ENCODE results near the gene FAF2.

FAF2 gene

DNA sequence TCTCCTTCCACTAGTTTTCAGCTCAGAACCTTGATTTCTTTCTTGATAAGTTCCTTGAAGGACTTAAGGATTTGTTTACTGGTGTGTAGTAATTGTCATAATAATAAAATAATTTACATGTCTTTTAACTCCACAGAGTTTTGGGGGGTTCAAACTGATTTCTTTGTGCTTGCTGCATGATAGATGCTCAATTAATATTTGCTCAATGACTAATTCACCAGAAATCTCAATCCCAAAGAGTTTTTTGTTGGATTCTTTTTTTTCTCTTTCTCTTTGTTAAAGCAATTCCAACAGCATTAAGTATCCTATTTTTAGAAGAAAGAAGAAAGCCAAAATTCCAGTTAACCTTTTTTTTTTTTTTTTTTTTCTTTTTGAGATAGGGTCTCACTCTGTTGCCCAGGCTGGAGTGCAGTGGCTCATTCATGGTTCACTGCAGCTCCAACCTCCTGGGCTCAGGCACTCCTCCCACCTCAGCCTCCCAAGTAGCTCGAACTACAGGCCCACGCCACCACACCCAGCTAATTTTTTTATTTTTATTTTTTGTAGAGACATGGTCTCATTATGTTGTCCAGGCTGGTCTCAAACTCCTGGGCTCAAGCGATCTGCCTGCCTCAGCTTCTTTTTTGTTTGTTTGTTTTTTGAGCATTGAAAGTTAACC, 10.8 kb downstream of the FAF2 start:
- H3K4me3 ChIP-seq (replicated peaks in 1 of 2; ENCODE audit: low read depth in 2 of 2, low read length in 2 of 2), result no peak overlapping the region
- TF ChIP-seq, protein P1, sequence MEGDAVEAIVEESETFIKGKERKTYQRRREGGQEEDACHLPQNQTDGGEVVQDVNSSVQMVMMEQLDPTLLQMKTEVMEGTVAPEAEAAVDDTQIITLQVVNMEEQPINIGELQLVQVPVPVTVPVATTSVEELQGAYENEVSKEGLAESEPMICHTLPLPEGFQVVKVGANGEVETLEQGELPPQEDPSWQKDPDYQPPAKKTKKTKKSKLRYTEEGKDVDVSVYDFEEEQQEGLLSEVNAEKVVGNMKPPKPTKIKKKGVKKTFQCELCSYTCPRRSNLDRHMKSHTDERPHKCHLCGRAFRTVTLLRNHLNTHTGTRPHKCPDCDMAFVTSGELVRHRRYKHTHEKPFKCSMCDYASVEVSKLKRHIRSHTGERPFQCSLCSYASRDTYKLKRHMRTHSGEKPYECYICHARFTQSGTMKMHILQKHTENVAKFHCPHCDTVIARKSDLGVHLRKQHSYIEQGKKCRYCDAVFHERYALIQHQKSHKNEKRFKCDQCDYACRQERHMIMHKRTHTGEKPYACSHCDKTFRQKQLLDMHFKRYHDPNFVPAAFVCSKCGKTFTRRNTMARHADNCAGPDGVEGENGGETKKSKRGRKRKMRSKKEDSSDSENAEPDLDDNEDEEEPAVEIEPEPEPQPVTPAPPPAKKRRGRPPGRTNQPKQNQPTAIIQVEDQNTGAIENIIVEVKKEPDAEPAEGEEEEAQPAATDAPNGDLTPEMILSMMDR (IDR thresholded peaks at IDR 0.05; ENCODE audit: low read depth, low read length), result no peak
- no peak for DNase-seq (ENCODE audit: low read depth in 2 of 2)

DNA sequence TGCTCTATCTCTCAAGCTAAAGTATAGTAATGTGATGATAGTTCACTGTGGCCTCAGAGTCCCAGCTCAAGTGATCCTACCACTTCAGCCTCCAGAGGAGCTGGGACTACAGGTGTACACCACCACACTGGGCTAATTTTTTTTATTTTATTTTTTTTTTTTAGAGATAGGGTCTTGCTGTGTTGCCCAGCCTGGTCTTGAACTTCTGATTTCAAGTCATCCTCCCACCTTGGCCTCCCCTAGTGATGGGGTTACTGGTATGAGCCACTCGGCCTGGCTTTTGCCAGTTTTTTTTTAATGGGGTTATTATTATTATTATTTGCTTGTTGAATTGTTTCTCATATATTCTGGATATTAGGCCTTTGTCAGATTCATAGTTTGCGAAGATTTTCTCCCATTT, 13.2 kb downstream of the FAF2 start:
- DNase-seq (ENCODE audit: low read depth in 2 of 2), result no peak
- TF ChIP-seq, protein P1 (IDR thresholded peaks at IDR 0.05; ENCODE audit: low read depth, low read length), result no peak
- no peak overlapping the region for H3K4me3 ChIP-seq (replicated peaks in 1 of 2; ENCODE audit: low read depth in 2 of 2, low read length in 2 of 2)

DNA sequence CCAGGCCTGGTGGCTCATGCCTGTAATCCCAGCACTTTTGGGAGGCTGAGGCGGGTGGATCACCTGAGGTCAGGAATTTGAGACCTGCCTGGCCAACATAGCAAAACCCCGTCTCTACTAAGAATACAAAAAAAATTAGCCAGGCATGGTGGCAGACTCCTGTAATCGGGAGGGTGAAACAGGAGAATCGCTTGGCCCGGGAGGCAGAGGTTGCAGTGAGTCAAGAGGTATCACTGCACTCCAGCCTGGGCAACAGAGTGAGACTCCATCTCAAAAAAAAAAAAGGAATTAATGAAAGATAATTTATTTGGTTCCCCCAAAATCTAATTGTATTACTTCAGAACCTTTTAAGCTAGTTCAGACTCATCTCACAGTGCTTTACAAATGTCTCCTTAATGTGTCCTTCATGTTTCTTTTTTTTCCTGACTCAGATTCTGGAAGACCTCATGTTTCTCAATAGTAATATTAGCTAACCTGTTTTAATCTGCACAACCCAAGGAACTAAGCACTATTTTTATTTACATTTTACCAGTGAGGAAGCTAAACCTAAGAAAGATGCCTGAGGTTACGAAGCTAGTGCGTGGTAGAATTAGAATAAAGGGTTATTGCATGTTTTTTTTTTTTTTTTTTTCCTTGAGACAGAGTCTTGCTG, 15.1 kb downstream of the FAF2 start:
- TF ChIP-seq, protein P1 (IDR thresholded peaks at IDR 0.05; ENCODE audit: low read depth, low read length), result no peak
- no peak for DNase-seq (ENCODE audit: low read depth in 2 of 2)
- H3K4me3 ChIP-seq (replicated peaks in 1 of 2; ENCODE audit: low read depth in 2 of 2, low read length in 2 of 2), result no peak overlapping the region

DNA sequence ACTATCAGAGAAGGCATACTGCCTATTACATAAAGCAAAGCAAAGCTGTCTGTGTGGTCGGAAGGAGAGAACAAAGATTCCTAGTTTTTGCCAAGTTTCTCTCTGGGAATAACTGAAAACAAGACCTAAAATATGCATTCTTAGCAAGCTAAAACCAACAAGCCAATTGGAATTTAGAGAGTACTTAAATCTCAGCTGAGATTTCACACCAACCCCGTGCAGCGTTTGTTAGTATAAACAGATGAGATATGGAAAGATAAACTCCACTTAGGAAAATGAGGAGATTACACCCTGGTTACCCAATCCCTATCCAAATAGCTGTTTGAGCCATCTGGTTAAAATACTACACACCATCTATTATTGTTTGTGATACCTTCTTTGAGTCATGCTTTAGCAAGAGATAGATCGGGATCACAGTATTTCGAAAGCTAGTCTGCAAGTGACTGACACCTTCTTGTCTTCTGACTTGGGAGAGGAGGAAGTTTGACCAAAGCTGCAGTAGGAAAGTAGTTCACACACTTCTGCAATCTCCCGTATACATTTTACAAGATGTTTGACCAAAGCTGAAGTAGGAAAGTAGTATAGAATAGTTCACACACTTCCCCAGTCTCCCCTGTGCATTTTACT, 18.2 kb downstream of the FAF2 start:
- TF ChIP-seq, protein P1 (IDR thresholded peaks at IDR 0.05; ENCODE audit: low read depth, low read length), result no peak
- DNase-seq (ENCODE audit: low read depth in 2 of 2), result peak; percentile 65 to 77
- no peak overlapping the region for H3K4me3 ChIP-seq (replicated peaks in 1 of 2; ENCODE audit: low read depth in 2 of 2, low read length in 2 of 2)

DNA sequence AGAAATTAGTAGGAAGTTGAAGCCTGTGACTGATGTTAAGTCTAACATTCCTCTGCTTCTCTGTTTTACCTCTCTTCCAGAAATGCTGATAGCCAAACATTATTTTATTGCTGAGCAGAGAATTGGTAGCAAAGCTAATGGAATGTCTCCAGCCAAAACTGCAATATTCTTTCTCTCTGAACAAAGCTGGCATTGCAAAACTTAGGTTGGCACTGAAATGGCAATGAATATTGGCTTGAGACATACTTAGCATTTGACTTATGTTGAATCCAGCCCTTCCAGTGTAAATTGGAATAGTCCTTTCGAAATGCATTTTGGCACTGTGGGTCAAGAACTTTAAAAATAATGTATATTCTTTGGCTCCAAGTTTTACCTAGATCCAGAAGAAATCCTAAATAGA, 21.1 kb downstream of the FAF2 start:
- DNase-seq (ENCODE audit: low read depth in 2 of 2), result peak in 1 of 2 donors; percentile 20
- TF ChIP-seq, protein P1 (IDR thresholded peaks at IDR 0.05; ENCODE audit: low read depth, low read length), result no peak
- no peak overlapping the region for H3K4me3 ChIP-seq (replicated peaks in 1 of 2; ENCODE audit: low read depth in 2 of 2, low read length in 2 of 2)

DNA sequence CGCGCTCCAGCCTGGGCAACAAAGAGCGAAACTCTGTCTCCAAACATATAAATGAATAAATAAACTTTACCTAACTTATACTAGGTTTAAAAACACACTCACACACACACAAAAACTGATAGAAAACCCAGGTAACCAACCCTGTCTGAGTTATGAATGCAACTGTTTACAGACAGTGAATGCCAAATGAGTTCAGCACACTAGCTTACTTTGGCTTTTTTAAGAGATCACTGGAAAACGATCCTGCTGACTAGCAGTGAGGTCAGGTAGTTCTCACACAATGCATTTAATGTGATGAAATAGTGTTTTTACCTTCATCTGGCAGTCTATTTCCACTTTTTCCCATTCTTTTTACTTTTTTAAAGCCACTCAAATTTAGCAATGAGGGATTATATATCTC, 22.4 kb downstream of the FAF2 start:
- TF ChIP-seq, protein P1 (IDR thresholded peaks at IDR 0.05; ENCODE audit: low read depth, low read length), result no peak
- no peak for DNase-seq (ENCODE audit: low read depth in 2 of 2)
- no peak overlapping the region for H3K4me3 ChIP-seq (replicated peaks in 1 of 2; ENCODE audit: low read depth in 2 of 2, low read length in 2 of 2)
